Kidney (tissue), 14 donors: ENCODE data around the gene OTUD3. TPM values are rescaled to one million over a fixed set of nuclear protein-coding genes. Genes with fewer than 3 reads are reported as not detected.

Experiments used
- DNase-seq, 5 donors: peaks; one replicate each; pipeline ENCODE4 v3.0.0-alpha.2; 2013 to 2020
- FAIRE-seq: peaks from 2 replicates; lab custom pipeline; 2012; peaks lifted over from hg19 to GRCh38; lab: Jason Lieb, UNC
- H3K27ac ChIP-seq, 2 donors: one replicate each; pipeline ENCODE4 v1.7.0; 2013; ENCODE audit warnings: low read depth in 2 of 2, low read length in 2 of 2, inconsistent platforms in 1 of 2
- H3K27me3 ChIP-seq: one replicate; pipeline ENCODE4 v1.7.1; 2013; ENCODE audit warnings: low read length, inconsistent platforms; ENCODE audit not compliant: control insufficient read depth, insufficient read depth
- H3K36me3 ChIP-seq, 3 donors: one replicate each; pipeline versions ENCODE4 v1.7.0 to v1.7.1; 2013; ENCODE audit warnings: low read length in 3 of 3, control low read depth in 1 of 3, inconsistent platforms in 1 of 3; ENCODE audit not compliant: insufficient read depth in 3 of 3, control insufficient read depth in 2 of 3
- H3K4me1 ChIP-seq, 3 donors: one replicate each; pipeline versions ENCODE4 v1.7.0 to v1.7.1; 2013; ENCODE audit warnings: low read length in 3 of 3, inconsistent platforms in 1 of 3, low read depth in 1 of 3; ENCODE audit not compliant: control insufficient read depth in 2 of 3, insufficient read depth in 2 of 3
- H3K4me3 ChIP-seq, 3 donors: one replicate each; pipeline versions ENCODE4 v1.7.0 to v1.8.1; 2013; ENCODE audit warnings: low read length in 3 of 3, control low read depth in 1 of 3, inconsistent platforms in 1 of 3
- H3K9ac ChIP-seq, 3 donors: one replicate each; pipeline versions ENCODE4 v1.7.0 to v1.7.1; 2013; ENCODE audit warnings: low read length in 3 of 3, control low read depth in 1 of 3, inconsistent platforms in 1 of 3
- H3K9me3 ChIP-seq, 3 donors: one replicate each; pipeline versions ENCODE4 v1.7.0 to v1.7.1; 2013; ENCODE audit warnings: low read length in 3 of 3, control low read depth in 1 of 3, inconsistent platforms in 1 of 3; ENCODE audit not compliant: control insufficient read depth in 2 of 3, insufficient read depth in 1 of 3
- intact Hi-C: fragments of 100-400 bp; cut with DNase I; formaldehyde crosslinking; loops from one replicate; pipeline ENCODE4 v1.11.1; 2022
- polyA plus RNA-seq: library from polyadenylated mRNA; stranded (reverse); fragments of 350-450 nt; fragmentation: Illumina TruSeq; extraction: RNeasy Lipid Tissue Mini Kit (QIAGEN cat#74804); gene quantifications from one replicate; pipeline ENCODE4 v1.2.3, GENCODE V29; 2014; ENCODE audit warnings: low read depth, low replicate concordance; ENCODE audit not compliant: insufficient read depth
- total RNA-seq: library from RNA; stranded (reverse); fragmentation: NEBNext Ultra II Directional; extraction: Animal tissue kit (Norgen Biotek cat#: 25700); gene quantifications from one replicate; pipeline ENCODE4 v1.2.1, GENCODE V29; 2021
- TF ChIP-seq, protein P1 (sequence below): IDR thresholded peaks from 3 replicates; pipeline ENCODE4 v1.5.1; 2012; ENCODE audit warnings: mild to moderate bottlenecking, moderate library complexity, borderline replicate concordance; ENCODE audit not compliant: insufficient read depth; ENCODE audit errors: extremely low read depth
- donor health status: control.
- donor health status: control.
- donor health status: control.
- donor health status: control.
- donor health status: control.
- donor health status: DM: yes; HTN: yes; CAD: no.
- donor health status: Normal renal cell carcinoma (clear cell type).

Gene OTUD3
- total and polyA plus RNA-seq, 2 donors from 2014 or later: 2.5 to 12.9 TPM

DNA sequence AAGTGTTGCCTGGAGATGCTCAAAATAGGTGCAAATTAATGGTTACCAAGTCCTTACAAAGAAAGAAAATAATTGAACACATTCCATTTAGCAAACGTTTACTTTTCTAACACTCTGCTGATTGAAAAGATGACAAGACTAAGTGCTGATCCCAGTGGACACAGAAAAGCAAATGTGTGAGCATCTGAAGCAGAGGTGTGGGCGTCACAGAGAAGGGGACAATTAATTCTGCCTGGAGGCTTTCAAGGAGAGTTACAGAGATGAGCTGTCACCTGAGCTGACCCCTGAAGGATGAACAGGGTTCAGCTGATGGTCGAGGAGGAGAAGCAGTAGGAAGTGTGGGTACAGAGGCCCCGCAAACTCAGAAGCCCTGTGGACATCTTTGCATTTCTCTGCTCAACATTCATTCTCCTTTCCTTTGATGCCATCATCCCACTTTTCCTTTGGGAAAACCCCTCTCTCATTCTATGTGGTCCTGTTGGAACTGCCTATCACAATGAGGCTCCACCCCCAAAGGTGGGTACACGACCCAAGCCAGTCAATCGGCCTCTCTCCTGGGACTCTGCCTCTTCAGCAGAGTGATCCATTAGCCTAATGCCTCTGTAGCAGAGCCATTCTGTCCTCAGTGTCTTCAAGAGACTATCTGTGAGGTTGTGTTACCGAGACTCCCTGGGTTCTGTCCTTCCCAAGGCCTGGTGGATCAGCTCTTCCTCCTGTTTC is 58.5 kb downstream of the OTUD3 start:
- no peaks in the 10 kb centered on the region for H3K36me3 ChIP-seq
- H3K9me3 ChIP-seq: no peaks in the 10 kb centered on the region
- H3K27ac ChIP-seq: no peak overlapping the region
- no peaks in the 10 kb centered on the region for H3K4me1 ChIP-seq
- no peaks in the 10 kb centered on the region for H3K27me3 ChIP-seq
- intact Hi-C loops: no loop called here
- no peak for DNase-seq
- no peak for FAIRE-seq
- H3K9ac ChIP-seq: no peak overlapping the region
- TF ChIP-seq, protein P1, sequence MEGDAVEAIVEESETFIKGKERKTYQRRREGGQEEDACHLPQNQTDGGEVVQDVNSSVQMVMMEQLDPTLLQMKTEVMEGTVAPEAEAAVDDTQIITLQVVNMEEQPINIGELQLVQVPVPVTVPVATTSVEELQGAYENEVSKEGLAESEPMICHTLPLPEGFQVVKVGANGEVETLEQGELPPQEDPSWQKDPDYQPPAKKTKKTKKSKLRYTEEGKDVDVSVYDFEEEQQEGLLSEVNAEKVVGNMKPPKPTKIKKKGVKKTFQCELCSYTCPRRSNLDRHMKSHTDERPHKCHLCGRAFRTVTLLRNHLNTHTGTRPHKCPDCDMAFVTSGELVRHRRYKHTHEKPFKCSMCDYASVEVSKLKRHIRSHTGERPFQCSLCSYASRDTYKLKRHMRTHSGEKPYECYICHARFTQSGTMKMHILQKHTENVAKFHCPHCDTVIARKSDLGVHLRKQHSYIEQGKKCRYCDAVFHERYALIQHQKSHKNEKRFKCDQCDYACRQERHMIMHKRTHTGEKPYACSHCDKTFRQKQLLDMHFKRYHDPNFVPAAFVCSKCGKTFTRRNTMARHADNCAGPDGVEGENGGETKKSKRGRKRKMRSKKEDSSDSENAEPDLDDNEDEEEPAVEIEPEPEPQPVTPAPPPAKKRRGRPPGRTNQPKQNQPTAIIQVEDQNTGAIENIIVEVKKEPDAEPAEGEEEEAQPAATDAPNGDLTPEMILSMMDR: no peak
- H3K4me3 ChIP-seq: no peak overlapping the region

- Histone ChIP-seq H3K4me1 (no peaks in the 10 kb centered on the region), H3K36me3 (no peaks in the 10 kb centered on the region), H3K4me3 (no peak overlapping the region), H3K9me3 (no peaks in the 10 kb centered on the region), H3K9ac (no peak overlapping the region), H3K27ac (no peak overlapping the region), H3K27me3 (no peaks in the 10 kb centered on the region)
- intact Hi-C loops: no loop called here
- no peak for FAIRE-seq
- TF ChIP-seq, protein P1: no peak
- no peak for DNase-seq
Observed at GRCh38 chr1:19941206-19941568, 59.0 kb downstream of the OTUD3 start.

- Histone ChIP-seq H3K27ac (no peak overlapping the region), H3K4me1 (no peaks in the 10 kb centered on the region), H3K4me3 (no peak overlapping the region), H3K36me3 (no peaks in the 10 kb centered on the region), H3K27me3 (no peaks in the 10 kb centered on the region), H3K9me3 (no peaks in the 10 kb centered on the region), H3K9ac (no peak overlapping the region)
- DNase-seq: no peak
- TF ChIP-seq, protein P1: no peak
- no peak for FAIRE-seq
- intact Hi-C loops: no loop called here
Observed at GRCh38 chr1:19942088-19942487, 59.9 kb downstream of the OTUD3 start.

DNA sequence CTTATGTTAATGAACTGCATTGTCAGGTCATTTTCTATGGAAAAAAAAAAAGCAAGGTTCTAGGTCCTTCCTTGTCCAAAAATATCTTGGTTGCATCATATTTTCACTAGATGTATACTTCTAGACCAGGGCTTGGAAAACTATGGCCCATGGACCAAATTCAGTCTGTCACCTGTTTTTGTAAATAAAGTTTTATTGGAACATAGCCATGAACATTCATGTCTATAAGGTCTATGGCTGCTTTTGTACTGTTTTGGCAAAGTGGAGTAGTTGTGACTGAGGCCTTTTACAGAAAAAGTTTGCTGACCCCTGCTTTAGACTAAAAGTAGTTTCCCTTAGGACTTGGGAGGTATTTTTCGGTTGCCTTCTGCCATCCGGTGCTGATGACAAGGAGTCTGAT is 60.5 kb downstream of the OTUD3 start:
- Histone ChIP-seq H3K36me3 (no peaks in the 10 kb centered on the region), H3K27ac (no peak overlapping the region), H3K4me1 (no peaks in the 10 kb centered on the region), H3K9me3 (no peaks in the 10 kb centered on the region), H3K27me3 (no peaks in the 10 kb centered on the region), H3K4me3 (no peak overlapping the region), H3K9ac (no peak overlapping the region)
- no peak for DNase-seq
- intact Hi-C loops: no loop called here
- TF ChIP-seq, protein P1: no peak
- FAIRE-seq: no peak
